GM10248 (cell line): ENCODE measurements around the gene ST7.

ENCODE experiments used
- CTCF ChIA-PET: fragments of 300-600 bp; sonication (Branson Sonifier 250); formaldehyde crosslinking; extraction: SDS; loops from one replicate; lab custom pipeline; 2021; ENCODE audit warnings: antibody characterized with exemption; lab: Yijun Ruan, JAX
- POLR2A ChIA-PET: fragments of 350-650 bp; sonication (Branson Sonifier 250); formaldehyde crosslinking; extraction: SDS; loops from one replicate; lab custom pipeline; 2020; ENCODE audit warnings: antibody characterized with exemption; lab: Yijun Ruan, JAX
- DNase-seq: peaks from one replicate; pipeline ENCODE4 v3.0.0; 2012; ENCODE audit errors: extremely low spot score
- CTCF ChIP-seq: IDR thresholded peaks from 2 replicates; pipeline ENCODE4 v1.5.1; 2012; ENCODE audit warnings: mild to moderate bottlenecking, low read depth; ENCODE audit errors: extremely low read depth, missing control alignments, control extremely low read depth

Gene ST7

GRCh38 chr7:117092785-117093184, 139.5 kb downstream of the ST7 start:
- TF ChIP-seq CTCF: no peak
- CTCF ChIA-PET: interaction anchor here (1.0 kb wide), 1 partner anchor 160 kb away, joined by 3 read pairs; no protein-coding TSS in a partner anchor
- DNase-seq: no peak
- POLR2A ChIA-PET: no interaction called here

GRCh38 chr7:117094457-117094856, 141.2 kb downstream of the ST7 start:
- ChIA-PET POLR2A (no interaction called here), CTCF (interaction anchor here (1.2 to 1.4 kb wide), 2 partner anchors 12 to 24 kb away, joined by 4 to 5 read pairs; no protein-coding TSS in a partner anchor)
- DNase-seq: no peak
- no peak for TF ChIP-seq CTCF

- POLR2A ChIA-PET: no interaction called here
- DNase-seq: no peak
- TF ChIP-seq CTCF: no peak
- CTCF ChIA-PET: interaction anchor here (1.2 to 1.4 kb wide), 2 partner anchors 11 to 23 kb away, joined by 4 to 5 read pairs; no protein-coding TSS in a partner anchor
Observed at GRCh38 chr7:117095055-117095454, 141.8 kb downstream of the ST7 start.

- POLR2A ChIA-PET: no interaction called here
- TF ChIP-seq CTCF: no peak
- DNase-seq: no peak
- CTCF ChIA-PET: interaction anchor here (0.9 to 1.6 kb wide), 5 partner anchors 8 to 18 kb away, joined by 3 to 4 read pairs (median 3); no protein-coding TSS in a partner anchor
Observed at GRCh38 chr7:117096330-117096729, 143.0 kb downstream of the ST7 start.

- POLR2A ChIA-PET: no interaction called here
- no peak for TF ChIP-seq CTCF
- CTCF ChIA-PET: interaction anchor here (0.9 to 1.6 kb wide), 4 partner anchors 9 to 22 kb away, joined by 3 to 4 read pairs (median 3); no protein-coding TSS in a partner anchor
- DNase-seq: no peak
Observed at GRCh38 chr7:117096942-117097341, 143.6 kb downstream of the ST7 start.

GRCh38 chr7:117097860-117098259, 144.6 kb downstream of the ST7 start:
- TF ChIP-seq CTCF: no peak
- no peak for DNase-seq
- ChIA-PET POLR2A (no interaction called here), CTCF (interaction anchor here (0.7 to 1.5 kb wide), 3 partner anchors 9 to 24 kb away, joined by 3 to 4 read pairs (median 4); no protein-coding TSS in a partner anchor)
